Ureter (tissue), 1 donor: ENCODE results near the gene KIZ. TPM values are rescaled to one million over a fixed set of nuclear protein-coding genes. Genes with fewer than 3 reads are reported as not detected.
"Not testable (repeated sequence)": the region's sequence is repeated elsewhere in the genome, so short reads cannot be mapped to it uniquely, and the experiment has no call there.

Experiments
- DNase-seq: peaks from one replicate; pipeline ENCODE4 v3.0.0-alpha.2; 2020; ENCODE audit warnings: low spot score
- total RNA-seq: library from RNA; stranded (reverse); gene quantifications from one replicate; pipeline ENCODE4 v1.2.4, GENCODE V29; 2023
- donor health status: DM: yes; HTN: yes; CAD: no.

Gene KIZ
- total RNA-seq, 1 donor from 2014 or later: 22.4 TPM

- DNase-seq: no peak
These were observed 14.1 kb downstream of the KIZ start for GRCh38 chr20:21139881-21140566.

- DNase-seq: no peak
These were observed 15.9 kb downstream of the KIZ start for GRCh38 chr20:21141825-21142224.

GRCh38 chr20:21143194-21143890 lies 17.5 kb downstream of the KIZ start:
- no peak for DNase-seq

- no peak for DNase-seq
These were observed 19.5 kb downstream of the KIZ start for GRCh38 chr20:21145424-21145823.

GRCh38 chr20:21146215-21146614 lies 20.3 kb downstream of the KIZ start:
- DNase-seq: no peak

- no peak for DNase-seq
These were observed 21.7 kb downstream of the KIZ start for GRCh38 chr20:21147593-21147992.

- no peak for DNase-seq
These were observed 23.5 kb downstream of the KIZ start for GRCh38 chr20:21149344-21149743.

- no peak for DNase-seq
These were observed 25.9 kb downstream of the KIZ start for GRCh38 chr20:21151791-21152190.

- no peak for DNase-seq
These were observed 28.8 kb downstream of the KIZ start for GRCh38 chr20:21154692-21155091.

- no peak for DNase-seq
These were observed 29.4 kb downstream of the KIZ start for GRCh38 chr20:21155268-21155667.

- no peak for DNase-seq
These were observed 30.4 kb downstream of the KIZ start for GRCh38 chr20:21156266-21156665.

- DNase-seq: no peak
These were observed 31.1 kb downstream of the KIZ start for GRCh38 chr20:21157006-21157405.

GRCh38 chr20:21159658-21160380 lies 33.9 kb downstream of the KIZ start:
- no peak for DNase-seq

GRCh38 chr20:21161926-21162325 lies 36.0 kb downstream of the KIZ start:
- no peak for DNase-seq

- no peak for DNase-seq
These were observed 36.7 kb downstream of the KIZ start for GRCh38 chr20:21162631-21163030.

- DNase-seq: no peak
These were observed 40.9 kb downstream of the KIZ start for GRCh38 chr20:21166801-21167200.

- no peak for DNase-seq
These were observed 41.4 kb downstream of the KIZ start for GRCh38 chr20:21167261-21167660.

GRCh38 chr20:21168061-21168460 lies 42.2 kb downstream of the KIZ start:
- not testable (repeated sequence) for DNase-seq

- no peak for DNase-seq
These were observed 46.7 kb downstream of the KIZ start for GRCh38 chr20:21172626-21173025.

- no peak for DNase-seq
These were observed 47.6 kb downstream of the KIZ start for GRCh38 chr20:21173485-21173884.

- DNase-seq: no peak
These were observed 48.8 kb downstream of the KIZ start for GRCh38 chr20:21174516-21175239.

- DNase-seq: no peak
These were observed 49.6 kb downstream of the KIZ start for GRCh38 chr20:21175433-21175832.
